Activated T-helper 2 cell treated with anti-CD3 and anti-CD28 coated beads, Interferon-gamma antibody, Interleukin-2, Interleukin-4, amounts not matched to agents 10 μg/mL and 5 μg/mL and 100 μg/mL, durations not matched to agents 14 hours and 24 hours and 36 hours (primary cell): ENCODE results near the gene WDPCP. TPM values are rescaled to one million over a fixed set of nuclear protein-coding genes. Genes with fewer than 3 reads are reported as not detected.
"Not testable (repeated sequence)": the region's sequence is repeated elsewhere in the genome, so short reads cannot be mapped to it uniquely, and the experiment has no call there.

Source experiments
- DNase-seq: peaks from one replicate; pipeline ENCODE4 v3.0.0; 2021; ENCODE audit warnings: low spot score
- H3K27ac Mint-ChIP-seq: one replicate; pipeline ENCODE4 v1.8.0; 2021; ENCODE audit warnings: mixed read lengths
- H3K27me3 Mint-ChIP-seq: one replicate; pipeline ENCODE4 v1.8.0; 2021; ENCODE audit warnings: low read depth, mixed read lengths
- H3K36me3 Mint-ChIP-seq: one replicate; pipeline ENCODE4 v1.8.0; 2021; ENCODE audit warnings: low read depth, mixed read lengths
- H3K4me1 Mint-ChIP-seq: one replicate; pipeline ENCODE4 v1.8.0; 2021; ENCODE audit warnings: low read depth, mixed read lengths
- H3K4me3 Mint-ChIP-seq: one replicate; pipeline ENCODE4 v1.8.0; 2021; ENCODE audit warnings: low read depth, mild to moderate bottlenecking, moderate library complexity, mixed read lengths
- H3K9me3 Mint-ChIP-seq: one replicate; pipeline ENCODE4 v1.8.0; 2021; ENCODE audit warnings: mixed read lengths
- intact Hi-C: fragments of 100-400 bp; cut with micrococcal nuclease; formaldehyde crosslinking; loops from one replicate; pipeline ENCODE4 v1.15.1; 2023
- total RNA-seq: library from RNA; stranded (reverse); gene quantifications from 2 replicates; pipeline ENCODE4 v1.2.3, GENCODE V29; 2022

The WDPCP gene
- total RNA-seq, 1 donor from 2014 or later: 6.1 TPM

- intact Hi-C loops, H3K27me3 Mint-ChIP-seq: not testable (repeated sequence)
Observed at GRCh38 chr2:63286520-63286919, 301.8 kb downstream of the WDPCP start.

GRCh38 chr2:63283273-63283672 is 305.0 kb downstream of the WDPCP start:
- Mint-ChIP-seq H3K4me3 (no peak overlapping the region), H3K9me3 (peaks cover 63% of the 10 kb centered on the region), H3K4me1 (no peaks in the 10 kb centered on the region), H3K27me3 (no peaks in the 10 kb centered on the region), H3K27ac (no peak overlapping the region), H3K36me3 (no peaks in the 10 kb centered on the region)
- no peak for DNase-seq
- intact Hi-C loops: no loop called here

More at GRCh38 chr2:63286520-63286919, 301.8 kb downstream of the WDPCP start:
- H3K9me3 Mint-ChIP-seq: peaks cover 40% of the 10 kb centered on the region
- not testable (repeated sequence) for H3K36me3 Mint-ChIP-seq, H3K27ac Mint-ChIP-seq, DNase-seq, H3K4me3 Mint-ChIP-seq, H3K4me1 Mint-ChIP-seq

GRCh38 chr2:63272560-63272959 is 315.7 kb downstream of the WDPCP start:
- no peaks in the 10 kb centered on the region for H3K27me3 Mint-ChIP-seq
- H3K36me3 Mint-ChIP-seq: no peaks in the 10 kb centered on the region
- DNase-seq: no peak
- H3K27ac Mint-ChIP-seq: no peak overlapping the region
- H3K9me3 Mint-ChIP-seq: peaks cover 47% of the 10 kb centered on the region
- intact Hi-C loops: no loop called here
- no peak overlapping the region for H3K4me3 Mint-ChIP-seq
- no peaks in the 10 kb centered on the region for H3K4me1 Mint-ChIP-seq

- Mint-ChIP-seq H3K36me3 (no peaks in the 10 kb centered on the region), H3K4me3 (no peak overlapping the region), H3K27ac (no peak overlapping the region), H3K27me3 (no peaks in the 10 kb centered on the region), H3K4me1 (no peaks in the 10 kb centered on the region), H3K9me3 (peaks cover 46% of the 10 kb centered on the region)
- DNase-seq: no peak
- intact Hi-C loops: no loop called here
Observed at GRCh38 chr2:63270717-63271116, 317.6 kb downstream of the WDPCP start.

- no peak overlapping the region for H3K4me3 Mint-ChIP-seq
- DNase-seq: no peak
- H3K9me3 Mint-ChIP-seq: peaks cover 35% of the 10 kb centered on the region
- no peaks in the 10 kb centered on the region for H3K4me1 Mint-ChIP-seq
- intact Hi-C loops: no loop called here
- H3K27ac Mint-ChIP-seq: no peak overlapping the region
- H3K36me3 Mint-ChIP-seq: no peaks in the 10 kb centered on the region
- no peaks in the 10 kb centered on the region for H3K27me3 Mint-ChIP-seq
Observed at GRCh38 chr2:63268946-63269345, 319.3 kb downstream of the WDPCP start.

GRCh38 chr2:63261137-63261621 is 327.1 kb downstream of the WDPCP start:
- intact Hi-C loops: no loop called here
- no peak overlapping the region for H3K27ac Mint-ChIP-seq
- H3K4me1 Mint-ChIP-seq: no peaks in the 10 kb centered on the region
- DNase-seq: no peak
- H3K4me3 Mint-ChIP-seq: no peak overlapping the region
- H3K36me3 Mint-ChIP-seq: no peaks in the 10 kb centered on the region
- H3K27me3 Mint-ChIP-seq: no peaks in the 10 kb centered on the region
- peaks cover 6% of the 10 kb centered on the region for H3K9me3 Mint-ChIP-seq

GRCh38 chr2:63257473-63257872 is 330.8 kb downstream of the WDPCP start:
- Mint-ChIP-seq H3K4me1 (no peaks in the 10 kb centered on the region), H3K9me3 (no peaks in the 10 kb centered on the region), H3K36me3 (no peaks in the 10 kb centered on the region), H3K27me3 (no peaks in the 10 kb centered on the region), H3K4me3 (no peak overlapping the region), H3K27ac (no peak overlapping the region)
- intact Hi-C loops: no loop called here
- no peak for DNase-seq

GRCh38 chr2:63249161-63249560 is 339.1 kb downstream of the WDPCP start:
- Mint-ChIP-seq H3K27ac (no peak overlapping the region), H3K27me3 (no peaks in the 10 kb centered on the region), H3K4me1 (no peaks in the 10 kb centered on the region), H3K4me3 (no peak overlapping the region), H3K9me3 (peaks cover 6% of the 10 kb centered on the region), H3K36me3 (no peaks in the 10 kb centered on the region)
- no peak for DNase-seq
- intact Hi-C loops: no loop called here

- no peaks in the 10 kb centered on the region for H3K27me3 Mint-ChIP-seq
- H3K9me3 Mint-ChIP-seq: no peaks in the 10 kb centered on the region
- H3K4me1 Mint-ChIP-seq: no peaks in the 10 kb centered on the region
- no peak for DNase-seq
- intact Hi-C loops: no loop called here
- no peak overlapping the region for H3K27ac Mint-ChIP-seq
- no peak overlapping the region for H3K4me3 Mint-ChIP-seq
- H3K36me3 Mint-ChIP-seq: no peaks in the 10 kb centered on the region
Observed at GRCh38 chr2:63242747-63243146, 345.5 kb downstream of the WDPCP start.

GRCh38 chr2:63225964-63226686 is 362.2 kb downstream of the WDPCP start:
- Mint-ChIP-seq H3K4me1 (no peaks in the 10 kb centered on the region), H3K4me3 (no peak overlapping the region), H3K9me3 (peaks cover 7% of the 10 kb centered on the region), H3K27ac (no peak overlapping the region), H3K36me3 (no peaks in the 10 kb centered on the region), H3K27me3 (no peaks in the 10 kb centered on the region)
- intact Hi-C loops: no loop called here
- no peak for DNase-seq

- H3K4me3 Mint-ChIP-seq: no peak overlapping the region
- H3K4me1 Mint-ChIP-seq: no peaks in the 10 kb centered on the region
- no peaks in the 10 kb centered on the region for H3K36me3 Mint-ChIP-seq
- intact Hi-C loops: no loop called here
- H3K27ac Mint-ChIP-seq: no peak overlapping the region
- H3K27me3 Mint-ChIP-seq: no peaks in the 10 kb centered on the region
- no peaks in the 10 kb centered on the region for H3K9me3 Mint-ChIP-seq
- no peak for DNase-seq
Observed at GRCh38 chr2:63218800-63219526, 369.3 kb downstream of the WDPCP start.

GRCh38 chr2:63195310-63195709 is 393.0 kb downstream of the WDPCP start:
- H3K4me1 Mint-ChIP-seq: no peaks in the 10 kb centered on the region
- H3K4me3 Mint-ChIP-seq: no peak overlapping the region
- DNase-seq: no peak
- peaks cover 4% of the 10 kb centered on the region for H3K9me3 Mint-ChIP-seq
- no peaks in the 10 kb centered on the region for H3K36me3 Mint-ChIP-seq
- intact Hi-C loops: no loop called here
- no peaks in the 10 kb centered on the region for H3K27me3 Mint-ChIP-seq
- no peak overlapping the region for H3K27ac Mint-ChIP-seq

GRCh38 chr2:63194175-63194574 is 394.1 kb downstream of the WDPCP start:
- no peaks in the 10 kb centered on the region for H3K27me3 Mint-ChIP-seq

More at GRCh38 chr2:63194175-63194574, 394.1 kb downstream of the WDPCP start:
- Mint-ChIP-seq H3K9me3 (peaks cover 8% of the 10 kb centered on the region), H3K27ac (no peak overlapping the region), H3K36me3 (no peaks in the 10 kb centered on the region), H3K4me3 (no peak overlapping the region), H3K4me1 (no peaks in the 10 kb centered on the region)
- no peak for DNase-seq
- intact Hi-C loops: no loop called here
